Motor neuron (in vitro differentiated cells): ENCODE results near the gene SRRM5. TPM values are rescaled to one million over a fixed set of nuclear protein-coding genes. Genes with fewer than 3 reads are reported as not detected.
"Not testable (repeated sequence)": the region's sequence is repeated elsewhere in the genome, so short reads cannot be mapped to it uniquely, and the experiment has no call there.

ENCODE experiments used
- ATAC-seq, 8 experiments: fragments of 200-7000 bp; cut with Tn5 transposase; replicated peaks in 6 of 8; 2 replicates each; pipeline ENCODE4 v1.8.0; 2021; ENCODE audit warnings: mild to moderate bottlenecking in 8 of 8, moderate library complexity in 8 of 8
- H3K27ac ChIP-seq, 2 donors: fragments of 250-450 bp; sonication (Bioruptor Pico); 2 replicates each; pipeline ENCODE4 v1.9.0; 2021; ENCODE audit warnings: antibody characterized with exemption in 2 of 2, mild to moderate bottlenecking in 2 of 2, moderate library complexity in 1 of 2
- H3K4me1 ChIP-seq, 2 donors: fragments of 250-450 bp; sonication (Bioruptor Pico); replicated peaks in 1 of 2; 2 replicates each; pipeline ENCODE4 v1.6.1; 2021; ENCODE audit warnings: antibody characterized with exemption in 2 of 2, mild to moderate bottlenecking in 2 of 2, moderate library complexity in 1 of 2
- H3K4me3 ChIP-seq, 5 donors: fragments of 250-450 bp; sonication (Bioruptor Pico); 2 replicates each; pipeline ENCODE4 v1.9.0; 2021; ENCODE audit warnings: antibody characterized with exemption in 5 of 5, mild to moderate bottlenecking in 5 of 5, moderate library complexity in 4 of 5
- WGBS, 10 experiments: fragments of 450-650 bp; shearing (Covaris generic); methylation state at CpG; one replicate each; pipeline ENCODE4 v1.0.0; 2022; 5-methylcytosine and 5-hydroxymethylcytosine counted together
- in situ Hi-C, 9 experiments: fragments of 400-800 bp; cut with MboI; loops; one replicate each; pipeline ENCODE4 v1.15.0; 2021; ENCODE audit warnings: low sequenced_read_pairs in 9 of 9, low pct_unique_long_range_greater_than_20kb in 2 of 9; ENCODE audit not compliant: unreplicated experiment in 9 of 9
- total RNA-seq, 8 experiments: library from RNA; unstranded; fragments of 300-600 nt; gene quantifications; 2 replicates each; pipeline versions ENCODE4 v1.2.3 to v1.2.4, GENCODE V29; 2022

The SRRM5 gene
- total RNA-seq, 8 experiments from 2014 or later = 0.60 to 2.3 (median 0.77) TPM

DNA sequence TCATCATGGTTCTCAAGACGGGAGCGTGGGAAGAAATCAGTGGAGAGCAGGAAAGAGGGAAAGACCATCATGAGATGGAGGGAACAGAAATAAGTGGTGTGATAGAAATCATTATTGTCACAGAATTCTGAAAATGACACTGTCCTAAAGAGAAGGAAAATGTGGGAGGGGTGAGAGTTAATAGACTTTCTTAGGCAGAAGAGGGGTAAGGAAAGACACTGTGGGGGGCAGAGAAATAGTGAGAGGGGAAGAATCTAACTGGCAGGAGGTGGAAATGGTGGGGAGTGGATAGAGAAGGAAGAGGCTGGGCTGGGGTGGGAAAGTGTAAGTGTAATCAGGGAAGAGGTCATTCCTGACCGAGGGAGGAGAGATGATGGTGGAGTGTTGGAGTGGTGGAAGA is 33.1 kb upstream of the SRRM5 start:
- 80 to 100% (median 90%) methylated on average over 1 to 3 of the region's 3 CpGs; no CpG with 5 or more reads in 5 of the 10 experiments for WGBS, 10 experiments
- no peak overlapping the region for H3K27ac ChIP-seq
- in situ Hi-C loops = no loop called here
- H3K4me3 ChIP-seq = no peak overlapping the region
- ATAC-seq = no peak
- H3K4me1 ChIP-seq = peaks cover 12 to 14% of the 10 kb centered on the region in 2 donors

- peaks cover 2 to 6% of the 10 kb centered on the region in 2 donors for H3K4me1 ChIP-seq
- H3K4me3 ChIP-seq = no peak overlapping the region
- no peak overlapping the region for H3K27ac ChIP-seq
- in situ Hi-C loops = no loop called here
- ATAC-seq = no peak
- WGBS, 10 experiments = 0 to 89% (median 73%) methylated on average over 1 to 4 of the region's 7 CpGs; no CpG with 5 or more reads in 4 of the 10 experiments
Observed at GRCh38 chr19:43581467-43581866, 30.4 kb upstream of the SRRM5 start.

GRCh38 chr19:43582495-43582894 is 29.4 kb upstream of the SRRM5 start:
- Histone ChIP-seq H3K4me1 (peaks cover 2 to 6% of the 10 kb centered on the region in 2 donors), H3K4me3 (no peak overlapping the region), H3K27ac (no peak overlapping the region)
- in situ Hi-C loops = no loop called here
- 0 to 100% (median 66%) methylated on average over 1 to 2 of the region's 2 CpGs; no CpG with 5 or more reads in 4 of the 10 experiments for WGBS, 10 experiments
- no peak for ATAC-seq

DNA sequence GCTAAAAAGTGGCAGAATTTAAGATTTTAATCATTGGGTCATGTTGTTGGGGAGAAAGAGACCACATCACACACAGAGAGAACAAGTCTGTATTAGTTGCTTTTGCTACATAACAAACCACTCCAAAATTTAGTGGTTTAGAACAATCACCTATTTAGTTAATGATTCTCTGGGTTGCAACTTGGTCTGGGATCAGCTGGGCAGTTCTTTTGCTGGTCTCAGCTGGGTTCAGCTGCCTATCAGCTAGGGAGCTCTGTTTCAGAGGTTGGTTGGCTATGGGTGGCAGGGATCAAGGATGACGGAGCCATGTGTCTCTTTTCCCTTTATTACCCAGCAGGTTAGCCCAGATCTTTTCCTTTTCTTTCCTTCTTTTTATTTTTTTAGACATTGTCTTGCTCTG is 27.4 kb upstream of the SRRM5 start:
- no peak for ATAC-seq
- Histone ChIP-seq H3K4me1 (peaks cover 2 to 6% of the 10 kb centered on the region in 2 donors), H3K27ac (no peak overlapping the region), H3K4me3 (no peak overlapping the region)
- WGBS, 10 experiments = 80 to 100% (median 100%) methylated on average over 1 of the region's 1 CpG; no CpG with 5 or more reads in 4 of the 10 experiments
- in situ Hi-C loops = no loop called here

DNA sequence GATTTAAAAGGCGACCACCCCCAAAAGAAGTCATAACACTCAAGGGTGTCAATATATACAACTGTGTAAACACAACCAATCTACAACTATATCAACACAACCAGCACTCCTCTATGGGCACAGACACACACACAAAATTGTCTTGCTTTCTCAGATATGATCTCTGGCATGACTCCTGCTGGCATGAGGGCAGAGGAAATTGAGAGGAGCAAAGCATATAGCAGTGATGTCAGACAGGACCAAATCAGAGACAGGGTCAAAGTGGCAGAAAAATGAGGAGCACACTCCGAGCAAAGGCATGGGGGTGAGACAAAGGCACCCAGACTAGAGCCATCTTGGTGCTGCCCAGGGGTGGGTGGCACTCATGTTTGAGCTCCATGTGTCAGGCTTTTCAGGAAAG is 25.5 kb upstream of the SRRM5 start:
- H3K4me1 ChIP-seq = no peaks in the 10 kb centered on the region
- no peak overlapping the region for H3K27ac ChIP-seq
- in situ Hi-C loops = no loop called here
- H3K4me3 ChIP-seq = no peak overlapping the region
- 60 to 100% (median 92%) methylated on average over 1 to 2 of the region's 2 CpGs; no CpG with 5 or more reads in 5 of the 10 experiments for WGBS, 10 experiments
- no peak for ATAC-seq

GRCh38 chr19:43587029-43587428 is 24.9 kb upstream of the SRRM5 start:
- ATAC-seq, H3K4me3 ChIP-seq, H3K27ac ChIP-seq, H3K4me1 ChIP-seq, in situ Hi-C loops: not testable (repeated sequence)
- 83 to 100% (median 95%) methylated on average over 1 to 2 of the region's 3 CpGs; no CpG with 5 or more reads in 4 of the 10 experiments for WGBS, 10 experiments

DNA sequence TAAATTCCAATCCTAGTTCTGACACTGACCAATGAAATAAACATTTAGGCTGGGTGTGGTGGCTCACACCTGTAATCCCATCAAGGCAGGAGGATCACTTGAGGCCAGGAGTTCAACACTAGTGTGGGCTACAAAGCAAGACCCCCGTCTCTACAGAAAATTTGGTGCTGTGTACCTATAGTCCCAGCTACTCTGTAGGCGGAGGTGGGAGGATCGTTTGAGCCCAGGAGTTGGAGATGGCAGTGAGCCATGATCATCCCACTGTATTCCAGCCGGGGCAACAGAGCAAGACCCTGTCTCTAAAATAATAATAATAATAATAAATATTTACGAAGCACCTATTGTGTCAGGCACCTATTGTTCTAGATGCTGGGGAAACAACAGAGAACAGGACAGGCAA is 22.6 kb upstream of the SRRM5 start:
- WGBS, 10 experiments = 84 to 100% (median 88%) methylated on average over 1 to 5 of the region's 5 CpGs; no CpG with 5 or more reads in 6 of the 10 experiments
- in situ Hi-C loops = no loop called here
- Histone ChIP-seq H3K4me3 (no peak overlapping the region), H3K27ac (no peak overlapping the region), H3K4me1 (peaks cover 6 to 8% of the 10 kb centered on the region in 2 donors)
- no peak for ATAC-seq

DNA sequence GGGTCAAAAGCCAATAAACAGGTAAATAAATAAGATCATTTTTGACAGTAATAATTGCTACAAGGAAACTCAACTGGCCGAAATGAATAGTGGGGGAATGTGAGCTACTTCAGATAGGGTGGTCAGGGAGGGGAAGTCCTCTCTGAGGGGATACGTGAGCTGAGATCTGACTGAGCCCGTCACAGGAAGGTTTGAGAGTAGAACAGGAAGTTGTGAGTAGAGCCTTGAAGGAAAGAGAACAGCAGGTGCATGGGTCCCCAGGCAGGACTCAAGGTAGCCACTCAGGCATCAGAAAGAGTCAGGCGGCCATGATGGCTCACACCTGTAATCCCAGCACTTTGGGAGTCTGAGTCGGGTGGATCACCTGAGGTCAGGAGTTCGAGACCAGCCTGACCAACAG is 22.2 kb upstream of the SRRM5 start:
- Histone ChIP-seq H3K4me3 (no peak overlapping the region), H3K27ac (no peak overlapping the region), H3K4me1 (peaks cover 9% of the 10 kb centered on the region in 2 donors)
- in situ Hi-C loops = no loop called here
- 50 to 100% (median 90%) methylated on average over 1 to 5 of the region's 6 CpGs for WGBS, 10 experiments
- ATAC-seq = no peak

GRCh38 chr19:43591904-43592772 is 19.8 kb upstream of the SRRM5 start:
- ATAC-seq = no peak

DNA sequence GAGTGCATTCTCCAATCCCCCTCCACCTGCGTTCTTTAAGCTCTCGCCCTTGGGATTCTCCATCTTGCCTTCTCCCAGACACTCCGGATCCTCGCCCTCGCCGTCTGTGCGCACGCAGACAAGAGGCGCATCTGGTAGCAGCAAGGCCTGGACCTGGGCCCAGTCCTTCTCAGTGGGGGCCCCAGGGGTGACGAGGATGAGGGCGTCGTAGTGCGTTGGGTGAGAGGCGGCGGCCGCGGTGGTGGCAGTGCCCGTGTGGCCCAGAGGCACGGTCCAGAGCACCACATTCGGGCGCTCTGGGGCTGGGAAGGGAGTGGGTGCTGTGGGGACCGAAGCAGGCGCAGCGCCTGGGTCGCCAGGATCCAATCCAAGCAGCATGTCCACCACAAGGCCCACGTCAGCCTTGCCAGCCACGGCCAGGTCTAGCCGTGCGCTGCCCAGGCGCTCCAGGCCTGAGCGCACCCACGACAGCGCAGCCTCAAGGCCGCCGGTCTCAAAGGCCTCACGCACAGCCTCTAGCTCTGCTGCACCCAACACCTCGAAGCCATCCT is 19.0 kb upstream of the SRRM5 start:
- 100% methylated on average over 1 to 6 of the region's 37 CpGs; no CpG with 5 or more reads in 5 of the 10 experiments for WGBS, 10 experiments
- in situ Hi-C loops = no loop called here
- Histone ChIP-seq H3K4me1 (peaks cover 12 to 16% of the 10 kb centered on the region in 2 donors), H3K27ac (no peak overlapping the region), H3K4me3 (no peak overlapping the region)
- no peak for ATAC-seq

More at GRCh38 chr19:43591904-43592772, 19.8 kb upstream of the SRRM5 start:
- no peak overlapping the region for H3K27ac ChIP-seq
- peaks cover 9% of the 10 kb centered on the region in 2 donors for H3K4me1 ChIP-seq
- no peak overlapping the region for H3K4me3 ChIP-seq
- in situ Hi-C loops = no loop called here
- WGBS, 10 experiments = 91 to 100% (median 95%) methylated on average over 2 to 12 of the region's 63 CpGs; no CpG with 5 or more reads in 4 of the 10 experiments

DNA sequence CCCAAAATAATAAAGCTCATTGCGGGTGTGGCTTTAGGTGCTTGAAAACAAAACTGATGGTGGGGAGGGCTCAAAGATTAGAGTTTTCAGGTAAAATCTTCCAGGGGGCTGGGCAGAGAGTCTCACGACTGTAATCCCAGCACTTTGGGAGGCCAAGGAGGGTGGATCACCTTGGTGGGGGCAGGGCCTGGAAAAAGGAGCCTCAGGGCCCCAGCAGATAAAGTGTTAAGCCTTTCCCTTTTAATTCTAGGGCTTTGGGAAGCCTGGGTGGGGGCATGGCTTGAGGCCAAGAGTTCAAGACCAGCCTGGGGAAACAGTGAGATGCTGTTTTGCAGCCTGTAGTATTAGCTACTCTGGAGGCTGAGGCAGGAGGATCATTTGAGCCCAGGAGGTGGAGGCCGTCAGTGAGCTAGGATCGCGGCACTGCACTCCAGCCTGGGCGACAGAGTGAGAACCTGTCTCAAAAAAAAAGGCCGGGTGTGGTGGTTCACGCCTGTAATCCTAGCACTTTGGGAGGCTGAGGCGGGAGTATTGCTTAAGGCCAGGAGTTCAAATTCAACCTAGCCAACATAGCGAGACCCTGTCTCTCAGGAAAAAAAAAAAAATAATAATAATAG is 17.7 kb upstream of the SRRM5 start:
- peaks cover 12 to 16% of the 10 kb centered on the region in 2 donors for H3K4me1 ChIP-seq
- peak overlapping the region; percentile 47 to 65 (median 61) for H3K4me3 ChIP-seq
- WGBS, 10 experiments = 60 to 100% (median 98%) methylated on average over 1 to 9 of the region's 10 CpGs; no CpG with 5 or more reads in 4 of the 10 experiments
- ATAC-seq = no peak
- H3K27ac ChIP-seq = no peak overlapping the region
- in situ Hi-C loops = no loop called here

DNA sequence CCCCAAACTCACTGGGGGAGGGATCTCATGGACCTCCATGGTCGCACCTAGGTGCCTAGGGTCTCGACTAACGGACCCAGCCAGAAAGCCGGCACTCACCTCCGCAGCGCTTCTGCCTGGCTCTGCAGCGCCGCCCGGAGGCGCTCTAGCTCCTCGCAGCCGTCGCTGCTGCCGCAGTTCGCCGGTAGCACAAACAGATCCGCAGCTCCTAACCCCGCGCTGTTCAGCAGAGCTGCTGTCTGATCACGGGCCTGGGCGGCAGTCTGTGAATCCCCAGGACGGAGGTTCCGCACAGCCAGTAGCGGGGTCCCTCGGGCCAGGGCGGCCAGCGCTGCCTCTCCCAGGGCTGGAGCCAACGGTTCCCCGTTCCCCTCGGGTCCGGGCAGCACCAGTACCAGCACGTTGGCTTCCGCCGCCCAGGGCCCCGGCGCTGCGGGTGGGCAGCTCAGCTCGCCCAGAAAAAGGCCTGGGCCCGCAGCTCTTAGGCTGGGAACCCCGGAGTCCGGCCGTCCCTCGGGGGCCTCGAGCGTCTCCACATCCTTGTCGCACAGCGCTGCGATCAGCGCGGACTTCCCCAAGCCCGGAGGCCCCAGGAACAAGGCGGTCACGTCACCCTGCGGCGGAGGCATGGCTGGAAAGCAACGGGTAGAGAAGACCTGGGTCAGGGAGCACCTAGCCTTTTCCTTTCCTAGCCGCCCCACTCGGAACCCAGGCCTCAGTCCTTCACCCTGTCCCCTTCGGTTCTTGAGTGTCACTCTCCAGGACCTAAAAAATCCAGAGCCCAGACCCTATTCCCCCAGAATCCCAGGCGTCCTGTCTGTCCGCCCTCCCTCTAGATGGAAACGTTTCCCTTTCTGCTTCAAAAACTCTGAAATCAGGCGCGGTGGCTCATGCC is 16.9 kb upstream of the SRRM5 start:
- peak overlapping the region; percentile 82 to 83 for H3K27ac ChIP-seq
- in situ Hi-C loops = no loop called here

More for the DNA sequence above, 16.9 kb upstream of the SRRM5 start:
- Histone ChIP-seq H3K4me3 (peak overlapping the region; percentile 47 to 65 (median 61)), H3K4me1 (peaks cover 12 to 16% of the 10 kb centered on the region in 2 donors)
- 0 to 10% (median 0%) methylated on average over 1 to 10 of the region's 64 CpGs; no CpG with 5 or more reads in 2 of the 10 experiments for WGBS, 10 experiments
- ATAC-seq = peak in 5 of 8 experiments; percentile 5 to 39 (median 21)
